Measurements from ENCODE around the gene LRSAM1. TPM values are rescaled to one million over a fixed set of nuclear protein-coding genes. Genes with fewer than 3 reads are reported as not detected.
A peak's percentile ranks its signal among the peaks of the same experiment; 100 is the strongest.

Gene LRSAM1
- total and polyA plus RNA-seq, 2 donors from 2014 or later, result 15.8 to 24.6 TPM

GRCh38 chr9:127526655-127527559 lies 75.6 kb downstream of the LRSAM1 start:
- Histone ChIP-seq H3K36me3 (ENCODE audit: control insufficient read depth in 2 of 3, insufficient read depth in 3 of 3, low read length in 3 of 3) (peaks cover 6 to 15% (median 12%) of the 10 kb centered on the region in 3 donors), H3K4me3 (ENCODE audit: low read length in 3 of 3) (no peak overlapping the region), H3K27me3 (ENCODE audit: control insufficient read depth, insufficient read depth, low read length) (no peaks in the 10 kb centered on the region), H3K27ac (ENCODE audit: low read depth in 2 of 2, low read length in 2 of 2) (no peak overlapping the region), H3K9ac (ENCODE audit: low read length in 3 of 3) (no peak overlapping the region), H3K9me3 (ENCODE audit: control insufficient read depth in 2 of 3, insufficient read depth in 1 of 3, low read length in 3 of 3) (peaks cover 0 to 15% (median 5%) of the 10 kb centered on the region in 3 donors), H3K4me1 (ENCODE audit: control insufficient read depth in 2 of 3, insufficient read depth in 2 of 3, low read depth in 1 of 3, low read length in 3 of 3) (peaks cover 0 to 8% (median 0%) of the 10 kb centered on the region in 3 donors)
- intact Hi-C loops (cut with DNase I), result no loop called here
- TF ChIP-seq, protein P1, sequence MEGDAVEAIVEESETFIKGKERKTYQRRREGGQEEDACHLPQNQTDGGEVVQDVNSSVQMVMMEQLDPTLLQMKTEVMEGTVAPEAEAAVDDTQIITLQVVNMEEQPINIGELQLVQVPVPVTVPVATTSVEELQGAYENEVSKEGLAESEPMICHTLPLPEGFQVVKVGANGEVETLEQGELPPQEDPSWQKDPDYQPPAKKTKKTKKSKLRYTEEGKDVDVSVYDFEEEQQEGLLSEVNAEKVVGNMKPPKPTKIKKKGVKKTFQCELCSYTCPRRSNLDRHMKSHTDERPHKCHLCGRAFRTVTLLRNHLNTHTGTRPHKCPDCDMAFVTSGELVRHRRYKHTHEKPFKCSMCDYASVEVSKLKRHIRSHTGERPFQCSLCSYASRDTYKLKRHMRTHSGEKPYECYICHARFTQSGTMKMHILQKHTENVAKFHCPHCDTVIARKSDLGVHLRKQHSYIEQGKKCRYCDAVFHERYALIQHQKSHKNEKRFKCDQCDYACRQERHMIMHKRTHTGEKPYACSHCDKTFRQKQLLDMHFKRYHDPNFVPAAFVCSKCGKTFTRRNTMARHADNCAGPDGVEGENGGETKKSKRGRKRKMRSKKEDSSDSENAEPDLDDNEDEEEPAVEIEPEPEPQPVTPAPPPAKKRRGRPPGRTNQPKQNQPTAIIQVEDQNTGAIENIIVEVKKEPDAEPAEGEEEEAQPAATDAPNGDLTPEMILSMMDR (IDR thresholded peaks at IDR 0.05; ENCODE audit: borderline replicate concordance, extremely low read depth, insufficient read depth), result no peak
- DNase-seq, result no peak
- no peak for FAIRE-seq

DNA sequence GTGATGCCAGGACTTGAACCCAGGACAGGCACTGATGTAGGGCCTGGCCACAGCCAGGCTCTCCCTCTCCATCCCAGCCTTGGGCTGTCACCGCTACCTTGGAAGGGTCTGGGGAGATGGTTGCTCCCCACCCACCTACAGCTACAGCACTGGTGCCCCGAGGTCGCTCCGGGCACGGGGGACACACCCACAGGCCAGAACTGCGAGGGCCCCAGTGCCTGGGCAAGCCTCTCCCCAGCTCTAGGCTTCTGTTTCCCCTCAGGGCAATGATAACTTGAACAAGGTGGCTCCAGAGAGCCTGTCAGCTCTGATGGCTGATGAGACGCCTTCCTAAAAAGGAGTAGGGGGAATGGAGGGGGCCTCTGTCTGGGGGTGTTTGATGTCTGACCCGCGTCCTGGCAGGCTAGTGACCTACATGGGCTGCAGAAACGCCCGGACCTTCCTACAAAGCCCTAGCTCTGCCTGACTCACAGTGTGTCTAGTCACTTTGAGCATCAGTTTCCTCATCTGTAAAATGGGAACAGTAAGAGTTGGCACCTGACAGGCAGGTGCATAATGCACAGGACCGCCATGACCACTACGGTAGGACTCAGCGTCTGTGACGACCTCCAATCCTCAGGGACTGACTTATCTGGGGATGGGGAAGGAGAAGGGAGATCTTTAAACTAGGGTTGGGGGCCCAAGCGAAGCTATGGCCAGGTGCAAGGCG lies 76.4 kb downstream of the LRSAM1 start:
- no peak overlapping the region for H3K9ac ChIP-seq (ENCODE audit: low read length in 3 of 3)
- intact Hi-C loops (cut with DNase I), result no loop called here

GRCh38 chr9:127528422-127529251 lies 77.3 kb downstream of the LRSAM1 start:
- TF ChIP-seq, protein P1 (IDR thresholded peaks at IDR 0.05; ENCODE audit: borderline replicate concordance, extremely low read depth, insufficient read depth), result no peak
- no peaks in the 10 kb centered on the region for H3K4me1 ChIP-seq (ENCODE audit: control insufficient read depth in 2 of 3, insufficient read depth in 2 of 3, low read depth in 1 of 3, low read length in 3 of 3)
- H3K4me3 ChIP-seq (ENCODE audit: low read length in 3 of 3), result no peak overlapping the region
- intact Hi-C loops (cut with DNase I), result no loop called here
- peaks cover 6 to 10% (median 9%) of the 10 kb centered on the region in 3 donors for H3K36me3 ChIP-seq (ENCODE audit: control insufficient read depth in 2 of 3, insufficient read depth in 3 of 3, low read length in 3 of 3)
- no peak overlapping the region for H3K9ac ChIP-seq (ENCODE audit: low read length in 3 of 3)
- DNase-seq, result no peak
- H3K27ac ChIP-seq (ENCODE audit: low read depth in 2 of 2, low read length in 2 of 2), result peak overlapping the region in 1 of 2 donors; percentile 49
- no peaks in the 10 kb centered on the region for H3K27me3 ChIP-seq (ENCODE audit: control insufficient read depth, insufficient read depth, low read length)
- H3K9me3 ChIP-seq (ENCODE audit: control insufficient read depth in 2 of 3, insufficient read depth in 1 of 3, low read length in 3 of 3), result peaks cover 0 to 10% (median 5%) of the 10 kb centered on the region in 3 donors
- no peak for FAIRE-seq

More for the DNA sequence above, 76.4 kb downstream of the LRSAM1 start:
- peaks cover 0 to 15% (median 5%) of the 10 kb centered on the region in 3 donors for H3K9me3 ChIP-seq (ENCODE audit: control insufficient read depth in 2 of 3, insufficient read depth in 1 of 3, low read length in 3 of 3)
- TF ChIP-seq, protein P1 (IDR thresholded peaks at IDR 0.05; ENCODE audit: borderline replicate concordance, extremely low read depth, insufficient read depth), result no peak
- H3K27me3 ChIP-seq (ENCODE audit: control insufficient read depth, insufficient read depth, low read length), result no peaks in the 10 kb centered on the region
- H3K4me3 ChIP-seq (ENCODE audit: low read length in 3 of 3), result no peak overlapping the region
- H3K36me3 ChIP-seq (ENCODE audit: control insufficient read depth in 2 of 3, insufficient read depth in 3 of 3, low read length in 3 of 3), result peaks cover 6 to 15% (median 12%) of the 10 kb centered on the region in 3 donors
- H3K27ac ChIP-seq (ENCODE audit: low read depth in 2 of 2, low read length in 2 of 2), result no peak overlapping the region
- no peak for DNase-seq
- H3K4me1 ChIP-seq (ENCODE audit: control insufficient read depth in 2 of 3, insufficient read depth in 2 of 3, low read depth in 1 of 3, low read length in 3 of 3), result peaks cover 0 to 1% (median 0%) of the 10 kb centered on the region in 3 donors
- no peak for FAIRE-seq

Measured in kidney (tissue), 14 donors.